HCT116 (cell line): ENCODE data around the gene APBA2. TPM values are rescaled to one million over a fixed set of nuclear protein-coding genes. Genes with fewer than 3 reads are reported as not detected.

Experiments used
- ATAC-seq: fragments of 200-7000 bp; cut with Tn5 transposase; 2 replicates; pipeline ENCODE4 v1.9.1; 2020; ENCODE audit warnings: mild to moderate bottlenecking, moderate library complexity
- BruUV-seq: library from RNA; stranded (reverse); fragments of 400-500 nt; replicated peaks from 2 replicates; lab custom pipeline; 2021; lab: Mats Ljungman, UMichigan
- CTCF ChIA-PET: fragments of 300-600 bp; sonication (Branson Sonifier 250); formaldehyde crosslinking; loops from one replicate; lab custom pipeline; 2021; ENCODE audit warnings: antibody characterized with exemption; lab: Charles Lee
- POLR2A ChIA-PET: fragments of 300-600, 350-600 bp; sonication (Branson Sonifier 250); formaldehyde crosslinking; loops from one replicate; lab custom pipeline; 2021; ENCODE audit warnings: antibody characterized with exemption; lab: Charles Lee
- RAD21 ChIA-PET, 2 experiments: fragments of 300-600 bp; sonication (Branson Sonifier 250); formaldehyde crosslinking; loops; one replicate each; lab custom pipeline; 2023; ENCODE audit warnings: low total read pairs in 2 of 2; ENCODE audit not compliant: uncharacterized antibody in 2 of 2, unreplicated experiment in 2 of 2, low non-redundant PET in 1 of 2; lab: Charles Lee
- DNase-seq: peaks from one replicate; pipeline ENCODE4 v3.0.0-alpha.2; 2010; ENCODE audit warnings: low read depth, low spot score
- H2AFZ ChIP-seq: fragments of 200-600 bp; shearing (Covaris generic), sonication (generic); 2 replicates; pipeline ENCODE4 v1.6.1; 2017; ENCODE audit warnings: low read depth, mixed run types, mixed read lengths, antibody characterized with exemption, low read length; ENCODE audit not compliant: poor library complexity, severe bottlenecking
- H3K27ac ChIP-seq: 2 replicates; pipeline ENCODE4 v1.5.1; 2012; ENCODE audit warnings: low read depth, low read length
- H3K27me3 ChIP-seq: fragments of 200-600 bp; sonication (generic); 2 replicates; pipeline ENCODE4 v1.6.1; 2016; ENCODE audit warnings: mixed run types, low read length, mixed read lengths; ENCODE audit not compliant: insufficient read depth
- H3K36me3 ChIP-seq, 2 experiments: fragments of 200-500 bp in 1 of 2; fragments of 200-600 bp in 1 of 2; sonication (Bioruptor generic) in 1 of 2; sonication (generic) in 1 of 2; 2 replicates each; pipeline versions ENCODE4 v1.5.1 to v1.6.1; 2014 to 2016; ENCODE audit warnings: low read length in 2 of 2, inconsistent platforms in 1 of 2, mixed read lengths in 1 of 2, mixed run types in 1 of 2; ENCODE audit not compliant: insufficient read depth in 2 of 2, control insufficient read depth in 1 of 2
- H3K4me1 ChIP-seq, 2 experiments: fragments of 200-600 bp in 1 of 2; sonication (generic) in 1 of 2; 2 replicates each; pipeline versions ENCODE4 v1.5.1 to v1.6.1; 2012 to 2017; ENCODE audit warnings: low read length in 2 of 2, inconsistent platforms in 1 of 2, mild to moderate bottlenecking in 1 of 2, mixed read lengths in 1 of 2, mixed run types in 1 of 2, moderate library complexity in 1 of 2; ENCODE audit not compliant: insufficient read depth in 2 of 2, control insufficient read depth in 1 of 2
- H3K4me2 ChIP-seq: fragments of 200-600 bp; sonication (generic); 2 replicates; pipeline ENCODE4 v1.6.1; 2017; ENCODE audit warnings: mixed run types, low read length, mixed read lengths
- H3K4me3 ChIP-seq, 2 experiments: fragments of 200-600 bp in 1 of 2; sonication (generic) in 1 of 2; replicated peaks in 1 of 2; 2 replicates each; pipeline ENCODE4 v1.5.1; 2011 to 2016; ENCODE audit warnings: low read length in 2 of 2, control low read depth in 1 of 2, low read depth in 1 of 2, mild to moderate bottlenecking in 1 of 2, mixed read lengths in 1 of 2, mixed run types in 1 of 2
- H3K79me2 ChIP-seq: fragments of 200-600 bp; sonication (generic); 2 replicates; pipeline ENCODE4 v1.6.1; 2017; ENCODE audit warnings: mild to moderate bottlenecking, mixed run types, low read length, moderate library complexity, mixed read lengths; ENCODE audit not compliant: insufficient read depth
- H3K9ac ChIP-seq: fragments of 200-600 bp; sonication (generic); 2 replicates; pipeline ENCODE4 v1.6.1; 2016; ENCODE audit warnings: low read length, mixed read lengths
- H3K9me2 ChIP-seq: fragments of 200-600 bp; sonication (generic), shearing (Covaris generic); 2 replicates; pipeline ENCODE4 v1.6.1; 2017; ENCODE audit warnings: mixed run types, mild to moderate bottlenecking, moderate library complexity; ENCODE audit not compliant: insufficient read depth
- H3K9me3 ChIP-seq, 2 experiments: fragments of 200-500 bp in 1 of 2; fragments of 200-600 bp in 1 of 2; sonication (Bioruptor generic) in 1 of 2; sonication (generic) in 1 of 2; 2 replicates each; pipeline ENCODE4 v1.6.1; 2014 to 2017; ENCODE audit warnings: low read length in 2 of 2, mixed read lengths in 2 of 2, inconsistent platforms in 1 of 2, low read depth in 1 of 2, mild to moderate bottlenecking in 1 of 2, mixed run types in 1 of 2, moderate library complexity in 1 of 2; ENCODE audit not compliant: control insufficient read depth in 1 of 2, insufficient read depth in 1 of 2
- H4K20me1 ChIP-seq: fragments of 200-600 bp; sonication (generic), shearing (Covaris generic); 2 replicates; pipeline ENCODE4 v1.6.1; 2017; ENCODE audit warnings: mixed run types, mild to moderate bottlenecking, moderate library complexity; ENCODE audit not compliant: insufficient read depth
- CBX3 ChIP-seq: IDR thresholded peaks from 2 replicates; pipeline ENCODE4 v1.6.1; 2012; ENCODE audit warnings: low read depth
- CEBPB ChIP-seq: IDR thresholded peaks from 2 replicates; pipeline ENCODE4 v1.6.1; 2012; ENCODE audit warnings: low read depth
- EGR1 ChIP-seq: IDR thresholded peaks from 2 replicates; pipeline ENCODE4 v1.6.1; 2012; ENCODE audit warnings: low read depth
- EZH2phosphoT487 ChIP-seq: fragments of 200-600 bp; IDR thresholded peaks from 2 replicates; pipeline ENCODE4 v1.6.1; 2018; ENCODE audit warnings: antibody characterized with exemption, borderline replicate concordance
- FOSL1 ChIP-seq: IDR thresholded peaks from 2 replicates; pipeline ENCODE4 v1.6.1; 2012; ENCODE audit warnings: low read depth
- JUND ChIP-seq: IDR thresholded peaks from 2 replicates; pipeline ENCODE4 v1.6.1; 2012
- POLR2A ChIP-seq: IDR thresholded peaks from 2 replicates; pipeline ENCODE4 v1.7.0; 2011; ENCODE audit warnings: borderline replicate concordance; ENCODE audit not compliant: insufficient read depth, insufficient read length; ENCODE audit errors: extremely low read depth
- POLR2AphosphoS5 ChIP-seq: IDR thresholded peaks from 2 replicates; pipeline ENCODE4 v1.6.1; 2011; ENCODE audit warnings: mild to moderate bottlenecking, low read depth, low read length, moderate library complexity
- REST ChIP-seq: IDR thresholded peaks from 2 replicates; pipeline ENCODE4 v1.6.1; 2012; ENCODE audit warnings: low read depth
- SIN3A ChIP-seq: IDR thresholded peaks from 2 replicates; pipeline ENCODE4 v1.6.1; 2012; ENCODE audit warnings: low read depth
- SRF ChIP-seq: IDR thresholded peaks from 2 replicates; pipeline ENCODE4 v1.6.1; 2012; ENCODE audit warnings: low read depth
- TCF7L2 ChIP-seq: IDR thresholded peaks from 2 replicates; pipeline ENCODE4 v1.7.0; 2011; ENCODE audit warnings: borderline replicate concordance, inconsistent platforms; ENCODE audit not compliant: insufficient read depth, insufficient read length; ENCODE audit errors: extremely low read depth
- ZBTB33 ChIP-seq: IDR thresholded peaks from 2 replicates; pipeline ENCODE4 v1.6.1; 2011; ENCODE audit warnings: mild to moderate bottlenecking, low read length, moderate library complexity; ENCODE audit not compliant: insufficient replicate concordance; ENCODE audit errors: extremely low read depth
- ZFX ChIP-seq: fragments of 450-650 bp; IDR thresholded peaks from 2 replicates; pipeline ENCODE4 v1.6.1; 2017
- intact Hi-C: fragments of 100-400 bp; cut with micrococcal nuclease; formaldehyde crosslinking; loops from 2 replicates; pipeline ENCODE4 v1.10.0; 2022
- total RNA-seq: library from RNA; stranded (reverse); gene quantifications from one replicate; pipeline ENCODE4 v1.2.1, GENCODE V29; 2021; ENCODE audit not compliant: unreplicated experiment

APBA2 gene
- total RNA-seq, 1 experiment from 2014 or later = 0.47 TPM

GRCh38 chr15:29031502-29032228, 145.9 kb downstream of the APBA2 start (continued):
- TF ChIP-seq REST (no peak), SRF (no peak), EGR1 (no peak), CBX3 (no peak)
- TF ChIP-seq, all 23 proteins: peak for 0

- Histone ChIP-seq H3K27me3 (no peaks in the 10 kb centered on the region), H3K4me1 (no peaks in the 10 kb centered on the region), H2AFZ (no peak overlapping the region), H3K9me3 (no peaks in the 10 kb centered on the region), H3K4me3 (no peak overlapping the region), H3K9me2 (no peaks in the 10 kb centered on the region), H3K36me3 (no peaks in the 10 kb centered on the region), H3K27ac (no peak overlapping the region), H4K20me1 (no peaks in the 10 kb centered on the region), H3K9ac (no peak overlapping the region), H3K4me2 (no peak overlapping the region), H3K79me2 (no peaks in the 10 kb centered on the region)
- CTCF ChIA-PET = no interaction called here
- ATAC-seq (no peak), DNase-seq (no peak)
- RAD21 ChIA-PET = no interaction called here
- no TSS peak for BruUV-seq
- intact Hi-C loops = no loop called here
- TF ChIP-seq EGR1 (no peak), EZH2phosphoT487 (no peak), POLR2A (no peak), SIN3A (no peak), CEBPB (no peak), TCF7L2 (no peak), ZBTB33 (no peak), POLR2AphosphoS5 (no peak), FOSL1 (no peak), CBX3 (no peak), REST (no peak), ZFX (no peak), JUND (no peak)
- POLR2A ChIA-PET = no interaction called here
Measured at GRCh38 chr15:29032229-29032625, 146.5 kb downstream of the APBA2 start.
